HG02763 (cell line): ENCODE results near the gene TMEM141.

Experiments used
- ATAC-seq: cut with Tn5 transposase; IDR thresholded peaks from one replicate; pipeline ENCODE4 v1.9.1; 2021; ENCODE audit warnings: mild to moderate bottlenecking, moderate library complexity; ENCODE audit not compliant: unreplicated experiment

Gene TMEM141

DNA sequence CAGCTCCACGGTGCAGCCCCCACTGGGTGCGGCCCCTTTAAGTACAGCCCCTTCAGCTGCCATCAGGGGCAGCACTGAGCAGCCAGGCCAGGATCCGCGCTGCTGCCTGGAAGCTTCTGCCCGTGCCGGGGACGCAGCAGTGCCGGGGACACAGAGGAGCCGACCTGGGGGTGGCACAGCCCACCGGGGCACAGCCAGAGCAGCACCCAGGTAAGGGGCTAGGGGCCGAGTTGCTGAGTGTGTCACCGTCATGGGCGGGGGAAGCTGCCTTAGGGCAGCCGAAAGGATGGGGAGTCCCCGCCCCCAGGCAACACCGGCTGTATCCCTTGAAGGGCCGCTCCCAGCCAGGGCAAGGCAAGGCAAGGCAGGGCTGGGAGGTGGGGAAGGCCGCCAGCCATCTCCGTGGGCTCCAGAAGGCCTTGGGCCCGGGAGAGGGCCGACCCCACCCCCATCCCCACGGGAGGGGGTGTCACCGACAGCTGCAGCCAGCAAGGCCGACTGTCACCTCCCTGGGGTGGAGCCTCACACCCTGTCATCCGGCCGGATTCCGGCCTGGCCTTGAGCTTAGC is 51.3 kb downstream of the TMEM141 start, which contains the start of gene AJM1:
Gene AJM1 (plus strand): TSS at position 99 of the 569 bp plus-strand sequence. CDS start 1,937 bp downstream, outside the sequence.
- ATAC-seq = peak; percentile 38
